GM23338 (cell line): Measurements from ENCODE around the gene AJM1. TPM values are rescaled to one million over a fixed set of nuclear protein-coding genes. Genes with fewer than 3 reads are reported as not detected.

ENCODE experiments used
- ATAC-seq: fragments of 200-7000 bp; cut with Tn5 transposase; 3 replicates; pipeline ENCODE4 v1.9.1; 2020
- DNase-seq: peaks from one replicate; pipeline ENCODE4 v3.0.0-alpha.2; 2015; ENCODE audit warnings: low spot score
- H2AFZ ChIP-seq: fragments of 200-600 bp; sonication (generic); 2 replicates; pipeline ENCODE4 v1.8.0; 2016; ENCODE audit warnings: antibody characterized with exemption, mild to moderate bottlenecking, moderate library complexity
- H3F3A ChIP-seq: fragments of 200-600 bp; sonication (generic); replicated peaks from 2 replicates; pipeline ENCODE4 v1.8.0; 2017; ENCODE audit warnings: antibody characterized with exemption, mixed run types, low read depth
- H3K27ac ChIP-seq: fragments of 200-600 bp; sonication (generic); 2 replicates; pipeline ENCODE4 v1.6.1; 2016; ENCODE audit warnings: low read depth
- H3K27me3 ChIP-seq: fragments of 200-600 bp; sonication (generic); 2 replicates; pipeline ENCODE4 v1.8.0; 2016; ENCODE audit warnings: mild to moderate bottlenecking, mixed run types, moderate library complexity; ENCODE audit not compliant: insufficient read depth
- H3K36me3 ChIP-seq: fragments of 200-600 bp; sonication (generic); 2 replicates; pipeline ENCODE4 v1.8.0; 2016; ENCODE audit warnings: mild to moderate bottlenecking; ENCODE audit not compliant: insufficient read depth
- H3K4me1 ChIP-seq: fragments of 200-600 bp; sonication (generic); 2 replicates; pipeline ENCODE4 v1.8.0; 2016; ENCODE audit warnings: mild to moderate bottlenecking, moderate library complexity; ENCODE audit not compliant: insufficient read depth
- H3K4me2 ChIP-seq: fragments of 200-600 bp; sonication (generic); 2 replicates; pipeline ENCODE4 v1.7.1; 2017; ENCODE audit warnings: mixed run types
- H3K4me3 ChIP-seq: fragments of 200-600 bp; sonication (generic); 2 replicates; pipeline ENCODE4 v1.6.1; 2016; ENCODE audit warnings: mixed run types
- H3K79me2 ChIP-seq: fragments of 200-600 bp; sonication (generic); replicated peaks from 2 replicates; pipeline ENCODE4 v1.8.0; 2017; ENCODE audit warnings: mild to moderate bottlenecking; ENCODE audit not compliant: insufficient read depth
- H3K9me2 ChIP-seq: fragments of 200-600 bp; sonication (generic); 2 replicates; pipeline ENCODE4 v1.8.0; 2017; ENCODE audit not compliant: insufficient read depth
- H4K20me1 ChIP-seq: fragments of 200-600 bp; sonication (generic); replicated peaks from 2 replicates; pipeline ENCODE4 v1.8.0; 2017; ENCODE audit warnings: mild to moderate bottlenecking; ENCODE audit not compliant: insufficient read depth
- H3K27ac Mint-ChIP-seq: 2 replicates; pipeline ENCODE4 v1.8.0; 2020; ENCODE audit warnings: inconsistent platforms, mild to moderate bottlenecking, moderate library complexity, mixed read lengths
- H3K27me3 Mint-ChIP-seq: 3 replicates; pipeline ENCODE4 v1.8.0; 2022; ENCODE audit warnings: low read depth, mild to moderate bottlenecking, moderate library complexity, mixed read lengths, inconsistent platforms; ENCODE audit not compliant: insufficient read depth, poor library complexity
- H3K36me3 Mint-ChIP-seq: 3 replicates; pipeline ENCODE4 v1.8.0; 2021; ENCODE audit warnings: low read depth, mild to moderate bottlenecking, inconsistent platforms, moderate library complexity, mixed read lengths
- H3K4me1 Mint-ChIP-seq: 3 replicates; pipeline ENCODE4 v1.8.0; 2020; ENCODE audit warnings: mild to moderate bottlenecking, inconsistent platforms, mixed read lengths
- H3K4me3 Mint-ChIP-seq: 3 replicates; pipeline ENCODE4 v1.8.0; 2021; ENCODE audit warnings: moderate library complexity, mild to moderate bottlenecking, inconsistent platforms, mixed read lengths
- H3K9me3 Mint-ChIP-seq: 3 replicates; pipeline ENCODE4 v1.8.0; 2020; ENCODE audit warnings: moderate library complexity, mild to moderate bottlenecking, inconsistent platforms, mixed read lengths
- CREB1 ChIP-seq: fragments of 250-450 bp; sonication (Bioruptor Pico); IDR thresholded peaks from 2 replicates; pipeline ENCODE4 v1.5.0; 2020; ENCODE audit warnings: low read depth, mild to moderate bottlenecking, moderate library complexity
- EZH2 ChIP-seq: fragments of 200-600 bp; sonication (generic); IDR thresholded peaks from one replicate; pipeline ENCODE4 v1.8.0; 2017; ENCODE audit warnings: antibody characterized with exemption, mild to moderate bottlenecking, low read depth; ENCODE audit not compliant: unreplicated experiment
- EZH2phosphoT487 ChIP-seq: fragments of 200-600 bp; sonication (generic); IDR thresholded peaks from one replicate; pipeline ENCODE4 v1.8.1; 2018; ENCODE audit warnings: antibody characterized with exemption; ENCODE audit not compliant: unreplicated experiment
- NANOG ChIP-seq: IDR thresholded peaks from 2 replicates; pipeline ENCODE4 v1.6.1; 2016; ENCODE audit warnings: antibody characterized with exemption, borderline replicate concordance
- STAT1 ChIP-seq: IDR thresholded peaks from one replicate; pipeline ENCODE4 v1.6.1; 2016; ENCODE audit warnings: antibody characterized with exemption; ENCODE audit not compliant: unreplicated experiment
- ZNF331 ChIP-seq: fragments of 250-450 bp; sonication (Bioruptor Pico); IDR thresholded peaks from 2 replicates; pipeline ENCODE4 v1.5.0; 2020; ENCODE audit warnings: low read depth, mild to moderate bottlenecking, moderate library complexity
- polyA plus RNA-seq: library from polyadenylated mRNA; unstranded; fragments of >200 nt; fragmentation: Nextera tagmentation; extraction: Ambion mirVana; gene quantifications from 2 replicates; pipeline ENCODE4 v1.2.1, GENCODE V29; 2016
- total RNA-seq: library from RNA; depleted of rRNA; stranded (reverse); fragments of >200 nt; shearing (Covaris generic); gene quantifications from 2 replicates; pipeline ENCODE4 v1.2.3, GENCODE V29; 2014
- TF ChIP-seq, protein P1 (sequence below): IDR thresholded peaks from one replicate; pipeline ENCODE4 v1.6.1; 2018; ENCODE audit warnings: antibody characterized with exemption; ENCODE audit not compliant: unreplicated experiment
- TF ChIP-seq, protein P2 (sequence below): fragments of 250-450 bp; sonication (Bioruptor Pico); IDR thresholded peaks from 2 replicates; pipeline ENCODE4 v1.5.0; 2020; ENCODE audit warnings: mild to moderate bottlenecking, moderate library complexity
- TF ChIP-seq, protein P3 (sequence below): IDR thresholded peaks from 2 replicates; pipeline ENCODE4 v1.6.1; 2016; ENCODE audit warnings: antibody characterized with exemption

AJM1 gene
- total and polyA plus RNA-seq, 2 experiments from 2014 or later, result 0.36 to 0.49 TPM

DNA sequence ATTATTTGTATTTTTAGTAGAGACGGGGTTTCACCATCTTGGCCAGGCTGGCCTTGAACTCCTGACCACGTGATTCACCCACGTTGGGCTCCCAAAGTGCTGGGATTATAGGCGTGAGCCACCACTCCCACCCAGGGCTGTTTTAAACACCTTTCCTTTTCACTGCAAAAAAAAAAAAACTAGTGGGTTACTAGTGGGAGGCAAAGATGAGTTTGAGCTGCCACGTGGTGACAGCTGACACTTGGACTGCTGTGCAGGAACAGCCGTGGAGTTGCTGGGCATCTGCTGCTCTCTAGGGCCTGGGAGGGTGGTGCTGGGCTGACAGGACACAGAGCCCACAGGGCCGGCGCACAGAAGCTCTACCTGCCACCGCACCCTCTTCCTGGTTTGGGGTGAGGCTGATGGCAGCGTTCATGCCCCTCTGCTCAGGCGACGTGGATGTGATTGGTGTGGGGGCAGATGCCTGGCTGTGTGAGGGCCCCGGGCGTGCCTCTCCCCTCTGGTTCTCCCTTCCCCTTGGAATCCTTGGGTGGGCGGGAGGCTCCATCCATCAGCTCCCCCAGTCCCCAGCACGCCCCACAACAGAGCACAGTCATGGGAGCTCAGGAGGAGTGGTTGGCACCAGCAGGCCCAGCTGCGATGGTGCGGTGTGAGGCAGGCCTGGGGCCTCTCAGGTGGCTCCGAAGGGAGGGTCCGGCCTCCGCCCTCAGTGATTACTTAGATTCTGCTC is 17.6 kb upstream of the AJM1 start (continued):
- TF ChIP-seq, protein P1, sequence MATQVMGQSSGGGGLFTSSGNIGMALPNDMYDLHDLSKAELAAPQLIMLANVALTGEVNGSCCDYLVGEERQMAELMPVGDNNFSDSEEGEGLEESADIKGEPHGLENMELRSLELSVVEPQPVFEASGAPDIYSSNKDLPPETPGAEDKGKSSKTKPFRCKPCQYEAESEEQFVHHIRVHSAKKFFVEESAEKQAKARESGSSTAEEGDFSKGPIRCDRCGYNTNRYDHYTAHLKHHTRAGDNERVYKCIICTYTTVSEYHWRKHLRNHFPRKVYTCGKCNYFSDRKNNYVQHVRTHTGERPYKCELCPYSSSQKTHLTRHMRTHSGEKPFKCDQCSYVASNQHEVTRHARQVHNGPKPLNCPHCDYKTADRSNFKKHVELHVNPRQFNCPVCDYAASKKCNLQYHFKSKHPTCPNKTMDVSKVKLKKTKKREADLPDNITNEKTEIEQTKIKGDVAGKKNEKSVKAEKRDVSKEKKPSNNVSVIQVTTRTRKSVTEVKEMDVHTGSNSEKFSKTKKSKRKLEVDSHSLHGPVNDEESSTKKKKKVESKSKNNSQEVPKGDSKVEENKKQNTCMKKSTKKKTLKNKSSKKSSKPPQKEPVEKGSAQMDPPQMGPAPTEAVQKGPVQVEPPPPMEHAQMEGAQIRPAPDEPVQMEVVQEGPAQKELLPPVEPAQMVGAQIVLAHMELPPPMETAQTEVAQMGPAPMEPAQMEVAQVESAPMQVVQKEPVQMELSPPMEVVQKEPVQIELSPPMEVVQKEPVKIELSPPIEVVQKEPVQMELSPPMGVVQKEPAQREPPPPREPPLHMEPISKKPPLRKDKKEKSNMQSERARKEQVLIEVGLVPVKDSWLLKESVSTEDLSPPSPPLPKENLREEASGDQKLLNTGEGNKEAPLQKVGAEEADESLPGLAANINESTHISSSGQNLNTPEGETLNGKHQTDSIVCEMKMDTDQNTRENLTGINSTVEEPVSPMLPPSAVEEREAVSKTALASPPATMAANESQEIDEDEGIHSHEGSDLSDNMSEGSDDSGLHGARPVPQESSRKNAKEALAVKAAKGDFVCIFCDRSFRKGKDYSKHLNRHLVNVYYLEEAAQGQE, result no peak
- TF ChIP-seq EZH2phosphoT487 (no peak), NANOG (no peak), STAT1 (no peak), ZNF331 (no peak)

DNA sequence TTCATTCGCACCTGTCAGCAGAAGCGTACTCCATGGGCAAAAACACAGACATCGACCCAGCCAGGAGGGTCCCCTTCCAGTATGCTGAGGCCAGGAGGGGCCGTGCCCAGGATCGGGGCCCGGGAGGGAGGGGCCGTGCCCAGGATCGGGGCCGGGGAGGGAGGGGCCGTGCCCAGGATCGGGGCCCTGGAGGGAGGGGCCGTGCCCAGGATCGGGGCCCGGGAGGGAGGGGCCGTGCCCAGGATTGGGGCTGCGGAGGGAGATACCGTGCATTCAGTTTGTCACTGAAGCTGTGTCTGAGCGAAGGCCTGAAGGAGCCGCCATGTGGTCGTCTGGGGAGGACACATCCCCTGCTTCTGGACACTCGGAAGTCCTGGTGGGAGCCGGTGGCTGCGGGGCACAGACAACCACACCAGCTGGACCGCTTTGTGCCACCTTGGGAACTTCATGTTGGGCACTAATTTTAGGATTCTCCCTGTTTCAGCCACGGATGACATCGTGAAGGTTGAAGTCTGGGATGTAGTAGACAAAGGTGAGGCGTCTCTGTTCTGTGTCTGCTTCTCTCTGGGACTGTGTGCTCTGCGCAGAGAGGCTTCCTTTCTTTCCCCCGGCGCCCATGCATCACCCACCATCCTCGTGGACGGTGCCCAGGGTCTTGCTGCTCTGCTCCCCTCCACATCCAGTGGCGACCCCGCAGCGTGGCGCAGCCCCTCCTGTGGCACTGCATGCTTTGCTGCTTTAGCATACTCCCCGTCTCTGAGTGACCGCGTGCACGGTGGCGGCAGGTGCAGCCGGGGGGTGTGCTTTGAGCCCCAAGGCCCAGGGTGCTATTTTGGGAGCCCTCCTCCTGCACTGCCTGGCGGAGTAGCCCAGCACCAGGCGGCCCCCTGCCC is 16.7 kb upstream of the AJM1 start:
- Histone ChIP-seq H3K27ac (no peak overlapping the region), H3K36me3 (no peaks in the 10 kb centered on the region), H2AFZ (no peak overlapping the region), H3K4me3 (no peak overlapping the region), H4K20me1 (peaks cover 5% of the 10 kb centered on the region), H3K4me2 (no peak overlapping the region), H3K27me3 (no peaks in the 10 kb centered on the region), H3K4me1 (peaks cover 5% of the 10 kb centered on the region; the same call in 1 of the 2 replicates), H3K79me2 (peaks cover 12% of the 10 kb centered on the region; the same call in 1 of the 2 replicates), H3F3A (peaks cover 10% of the 10 kb centered on the region; the same call in 1 of the 2 replicates), H3K9me2 (no peaks in the 10 kb centered on the region)
- H3K4me1 Mint-ChIP-seq, result peaks cover 12% of the 10 kb centered on the region; the same call in 2 of the 3 replicates
- no peak for DNase-seq
- H3K27ac Mint-ChIP-seq, result no peak overlapping the region
- no peak overlapping the region for H3K4me3 Mint-ChIP-seq
- peaks cover 27% of the 10 kb centered on the region for H3K36me3 Mint-ChIP-seq
- peaks cover 8% of the 10 kb centered on the region for H3K27me3 Mint-ChIP-seq
- TF ChIP-seq STAT1 (no peak), EZH2 (no peak), ZNF331 (no peak), NANOG (no peak), EZH2phosphoT487 (no peak), CREB1 (no peak)
- TF ChIP-seq, protein P2, sequence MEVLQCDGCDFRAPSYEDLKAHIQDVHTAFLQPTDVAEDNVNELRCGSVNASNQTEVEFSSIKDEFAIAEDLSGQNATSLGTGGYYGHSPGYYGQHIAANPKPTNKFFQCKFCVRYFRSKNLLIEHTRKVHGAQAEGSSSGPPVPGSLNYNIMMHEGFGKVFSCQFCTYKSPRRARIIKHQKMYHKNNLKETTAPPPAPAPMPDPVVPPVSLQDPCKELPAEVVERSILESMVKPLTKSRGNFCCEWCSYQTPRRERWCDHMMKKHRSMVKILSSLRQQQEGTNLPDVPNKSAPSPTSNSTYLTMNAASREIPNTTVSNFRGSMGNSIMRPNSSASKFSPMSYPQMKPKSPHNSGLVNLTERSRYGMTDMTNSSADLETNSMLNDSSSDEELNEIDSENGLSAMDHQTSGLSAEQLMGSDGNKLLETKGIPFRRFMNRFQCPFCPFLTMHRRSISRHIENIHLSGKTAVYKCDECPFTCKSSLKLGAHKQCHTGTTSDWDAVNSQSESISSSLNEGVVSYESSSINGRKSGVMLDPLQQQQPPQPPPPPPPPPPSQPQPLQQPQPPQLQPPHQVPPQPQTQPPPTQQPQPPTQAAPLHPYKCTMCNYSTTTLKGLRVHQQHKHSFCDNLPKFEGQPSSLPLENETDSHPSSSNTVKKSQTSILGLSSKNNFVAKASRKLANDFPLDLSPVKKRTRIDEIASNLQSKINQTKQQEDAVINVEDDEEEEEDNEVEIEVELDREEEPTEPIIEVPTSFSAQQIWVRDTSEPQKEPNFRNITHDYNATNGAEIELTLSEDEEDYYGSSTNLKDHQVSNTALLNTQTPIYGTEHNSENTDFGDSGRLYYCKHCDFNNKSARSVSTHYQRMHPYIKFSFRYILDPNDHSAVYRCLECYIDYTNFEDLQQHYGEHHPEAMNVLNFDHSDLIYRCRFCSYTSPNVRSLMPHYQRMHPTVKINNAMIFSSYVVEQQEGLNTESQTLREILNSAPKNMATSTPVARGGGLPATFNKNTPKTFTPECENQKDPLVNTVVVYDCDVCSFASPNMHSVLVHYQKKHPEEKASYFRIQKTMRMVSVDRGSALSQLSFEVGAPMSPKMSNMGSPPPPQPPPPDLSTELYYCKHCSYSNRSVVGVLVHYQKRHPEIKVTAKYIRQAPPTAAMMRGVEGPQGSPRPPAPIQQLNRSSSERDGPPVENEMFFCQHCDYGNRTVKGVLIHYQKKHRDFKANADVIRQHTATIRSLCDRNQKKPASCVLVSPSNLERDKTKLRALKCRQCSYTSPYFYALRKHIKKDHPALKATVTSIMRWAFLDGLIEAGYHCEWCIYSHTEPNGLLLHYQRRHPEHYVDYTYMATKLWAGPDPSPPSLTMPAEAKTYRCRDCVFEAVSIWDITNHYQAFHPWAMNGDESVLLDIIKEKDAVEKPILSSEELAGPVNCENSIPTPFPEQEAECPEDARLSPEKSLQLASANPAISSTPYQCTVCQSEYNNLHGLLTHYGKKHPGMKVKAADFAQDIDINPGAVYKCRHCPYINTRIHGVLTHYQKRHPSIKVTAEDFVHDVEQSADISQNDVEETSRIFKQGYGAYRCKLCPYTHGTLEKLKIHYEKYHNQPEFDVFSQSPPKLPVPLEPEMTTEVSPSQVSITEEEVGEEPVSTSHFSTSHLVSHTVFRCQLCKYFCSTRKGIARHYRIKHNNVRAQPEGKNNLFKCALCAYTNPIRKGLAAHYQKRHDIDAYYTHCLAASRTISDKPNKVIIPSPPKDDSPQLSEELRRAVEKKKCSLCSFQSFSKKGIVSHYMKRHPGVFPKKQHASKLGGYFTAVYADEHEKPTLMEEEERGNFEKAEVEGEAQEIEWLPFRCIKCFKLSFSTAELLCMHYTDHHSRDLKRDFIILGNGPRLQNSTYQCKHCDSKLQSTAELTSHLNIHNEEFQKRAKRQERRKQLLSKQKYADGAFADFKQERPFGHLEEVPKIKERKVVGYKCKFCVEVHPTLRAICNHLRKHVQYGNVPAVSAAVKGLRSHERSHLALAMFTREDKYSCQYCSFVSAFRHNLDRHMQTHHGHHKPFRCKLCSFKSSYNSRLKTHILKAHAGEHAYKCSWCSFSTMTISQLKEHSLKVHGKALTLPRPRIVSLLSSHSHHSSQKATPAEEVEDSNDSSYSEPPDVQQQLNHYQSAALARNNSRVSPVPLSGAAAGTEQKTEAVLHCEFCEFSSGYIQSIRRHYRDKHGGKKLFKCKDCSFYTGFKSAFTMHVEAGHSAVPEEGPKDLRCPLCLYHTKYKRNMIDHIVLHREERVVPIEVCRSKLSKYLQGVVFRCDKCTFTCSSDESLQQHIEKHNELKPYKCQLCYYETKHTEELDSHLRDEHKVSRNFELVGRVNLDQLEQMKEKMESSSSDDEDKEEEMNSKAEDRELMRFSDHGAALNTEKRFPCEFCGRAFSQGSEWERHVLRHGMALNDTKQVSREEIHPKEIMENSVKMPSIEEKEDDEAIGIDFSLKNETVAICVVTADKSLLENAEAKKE, result no peak
- TF ChIP-seq, protein P3, sequence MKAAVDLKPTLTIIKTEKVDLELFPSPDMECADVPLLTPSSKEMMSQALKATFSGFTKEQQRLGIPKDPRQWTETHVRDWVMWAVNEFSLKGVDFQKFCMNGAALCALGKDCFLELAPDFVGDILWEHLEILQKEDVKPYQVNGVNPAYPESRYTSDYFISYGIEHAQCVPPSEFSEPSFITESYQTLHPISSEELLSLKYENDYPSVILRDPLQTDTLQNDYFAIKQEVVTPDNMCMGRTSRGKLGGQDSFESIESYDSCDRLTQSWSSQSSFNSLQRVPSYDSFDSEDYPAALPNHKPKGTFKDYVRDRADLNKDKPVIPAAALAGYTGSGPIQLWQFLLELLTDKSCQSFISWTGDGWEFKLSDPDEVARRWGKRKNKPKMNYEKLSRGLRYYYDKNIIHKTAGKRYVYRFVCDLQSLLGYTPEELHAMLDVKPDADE, result no peak
- H3K9me3 Mint-ChIP-seq, result no peaks in the 10 kb centered on the region
- no peak for ATAC-seq
